GM12873 (cell line): ENCODE results near the gene MYOM1.

Source experiments
- TF ChIP-seq, protein P1 (sequence below): IDR thresholded peaks from 2 replicates; pipeline ENCODE4 v1.5.1; 2012; ENCODE audit warnings: low read depth, mild to moderate bottlenecking, moderate library complexity, low read length, control low read depth; ENCODE audit not compliant: insufficient read depth; ENCODE audit errors: missing control alignments

Gene MYOM1

DNA sequence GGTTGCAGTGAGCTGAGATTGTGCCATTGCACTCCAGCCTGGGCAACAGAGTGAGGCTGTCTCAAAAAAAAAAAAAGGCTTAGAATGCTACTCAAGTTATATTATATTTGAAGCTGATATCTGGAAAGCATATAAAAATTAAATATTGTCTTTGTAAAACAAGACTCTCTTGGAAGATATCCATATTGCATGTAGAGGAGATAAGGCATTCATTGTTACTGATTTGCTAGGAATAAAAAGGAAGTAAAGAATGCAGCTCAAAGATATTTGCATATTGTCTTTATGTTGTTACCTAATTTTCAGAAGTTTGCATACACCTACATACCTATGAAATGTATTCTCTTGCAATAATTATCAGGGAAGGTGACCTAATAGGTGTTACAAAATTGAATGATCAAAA is 79.4 kb downstream of the MYOM1 start:
- TF ChIP-seq, protein P1, sequence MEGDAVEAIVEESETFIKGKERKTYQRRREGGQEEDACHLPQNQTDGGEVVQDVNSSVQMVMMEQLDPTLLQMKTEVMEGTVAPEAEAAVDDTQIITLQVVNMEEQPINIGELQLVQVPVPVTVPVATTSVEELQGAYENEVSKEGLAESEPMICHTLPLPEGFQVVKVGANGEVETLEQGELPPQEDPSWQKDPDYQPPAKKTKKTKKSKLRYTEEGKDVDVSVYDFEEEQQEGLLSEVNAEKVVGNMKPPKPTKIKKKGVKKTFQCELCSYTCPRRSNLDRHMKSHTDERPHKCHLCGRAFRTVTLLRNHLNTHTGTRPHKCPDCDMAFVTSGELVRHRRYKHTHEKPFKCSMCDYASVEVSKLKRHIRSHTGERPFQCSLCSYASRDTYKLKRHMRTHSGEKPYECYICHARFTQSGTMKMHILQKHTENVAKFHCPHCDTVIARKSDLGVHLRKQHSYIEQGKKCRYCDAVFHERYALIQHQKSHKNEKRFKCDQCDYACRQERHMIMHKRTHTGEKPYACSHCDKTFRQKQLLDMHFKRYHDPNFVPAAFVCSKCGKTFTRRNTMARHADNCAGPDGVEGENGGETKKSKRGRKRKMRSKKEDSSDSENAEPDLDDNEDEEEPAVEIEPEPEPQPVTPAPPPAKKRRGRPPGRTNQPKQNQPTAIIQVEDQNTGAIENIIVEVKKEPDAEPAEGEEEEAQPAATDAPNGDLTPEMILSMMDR, result no peak

DNA sequence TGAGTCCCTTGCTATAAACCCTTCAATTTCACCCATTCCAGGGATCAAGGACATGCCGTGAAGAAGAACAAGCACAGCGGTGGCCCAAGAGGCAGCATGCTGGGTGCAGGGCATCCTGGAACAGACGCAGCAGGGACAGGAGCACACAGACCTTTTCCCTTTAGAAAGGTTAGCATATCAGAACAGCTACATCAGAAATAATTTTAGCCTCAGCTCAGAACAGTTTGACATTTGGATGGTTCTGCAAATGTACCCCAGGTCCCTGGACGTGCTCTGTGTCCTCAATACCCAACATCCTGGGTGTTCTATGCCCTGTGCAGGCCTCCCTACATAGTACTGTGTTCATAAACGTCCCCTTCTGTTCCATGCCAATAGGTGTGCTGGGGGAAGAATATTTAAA is 80.4 kb downstream of the MYOM1 start:
- TF ChIP-seq, protein P1, result no peak

DNA sequence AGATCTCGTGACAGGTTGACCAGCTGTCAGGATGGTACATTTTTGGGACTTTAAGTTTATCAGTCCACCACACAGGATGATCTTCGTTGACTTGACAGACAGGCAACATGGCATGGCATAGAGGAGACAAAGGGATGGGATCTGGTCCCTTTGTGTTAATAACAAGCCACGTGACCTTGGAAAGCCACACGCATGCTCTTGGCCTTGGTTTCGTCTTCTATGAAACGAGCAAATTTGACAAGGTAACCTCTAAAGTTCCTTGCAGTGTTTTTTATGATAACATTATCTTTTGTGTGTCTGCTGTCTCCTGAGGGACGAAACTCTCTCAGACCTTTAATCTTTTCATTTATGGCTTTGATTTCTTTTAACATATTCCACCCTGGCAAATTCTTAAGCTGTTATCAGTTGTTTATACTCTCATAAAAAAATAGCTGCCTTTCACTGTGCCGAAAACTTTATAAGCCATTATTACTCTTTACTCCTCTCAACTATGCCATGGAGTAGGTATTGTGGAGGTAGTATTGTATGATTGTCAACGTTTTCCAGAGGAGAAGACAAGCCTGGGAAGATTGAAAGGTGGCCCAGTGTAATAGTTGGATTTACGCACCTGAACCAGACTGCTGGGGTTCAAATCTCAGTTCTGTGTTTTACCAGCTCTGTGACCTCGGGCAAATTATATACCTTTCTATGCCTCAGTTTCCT is 81.3 kb downstream of the MYOM1 start:
- TF ChIP-seq, protein P1, result no peak

DNA sequence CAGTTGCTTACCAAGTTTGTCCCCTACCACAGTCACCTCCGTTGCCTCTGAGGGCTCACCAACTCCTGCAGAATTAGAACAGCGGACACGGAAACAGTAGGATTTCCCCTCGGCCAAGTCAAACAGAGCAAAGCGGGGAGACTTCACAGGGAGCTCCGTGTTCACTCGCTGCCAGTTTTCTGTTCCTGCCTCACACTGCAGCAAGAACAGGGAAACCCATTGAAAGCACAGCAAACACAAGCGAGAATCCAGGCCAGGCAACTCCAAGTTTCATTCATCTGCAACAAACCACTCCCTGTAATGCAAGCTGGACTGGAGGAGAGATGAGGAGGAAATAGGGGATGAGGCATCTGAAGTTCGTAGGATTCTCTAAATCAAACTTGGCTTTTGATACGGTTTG is 84.2 kb downstream of the MYOM1 start:
- TF ChIP-seq, protein P1, result no peak

DNA sequence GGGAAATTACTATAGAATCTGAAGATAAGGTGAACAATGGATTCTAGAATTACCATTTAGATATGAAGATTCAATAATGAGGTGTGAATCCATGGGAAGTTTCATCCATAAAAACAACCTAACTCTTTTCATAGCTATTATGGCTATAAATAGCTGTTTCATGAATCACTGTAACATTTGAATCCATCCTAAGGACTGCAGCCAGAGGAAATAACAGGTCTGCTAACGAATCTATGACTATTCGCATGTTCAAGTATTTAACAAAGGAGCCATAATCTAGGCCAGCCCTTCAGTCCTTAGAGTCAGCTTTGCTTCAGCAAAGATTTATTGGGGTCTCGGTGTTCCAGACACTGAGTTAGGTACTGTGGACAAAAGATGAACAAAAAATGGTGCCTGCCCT is 87.1 kb downstream of the MYOM1 start:
- TF ChIP-seq, protein P1, result no peak

DNA sequence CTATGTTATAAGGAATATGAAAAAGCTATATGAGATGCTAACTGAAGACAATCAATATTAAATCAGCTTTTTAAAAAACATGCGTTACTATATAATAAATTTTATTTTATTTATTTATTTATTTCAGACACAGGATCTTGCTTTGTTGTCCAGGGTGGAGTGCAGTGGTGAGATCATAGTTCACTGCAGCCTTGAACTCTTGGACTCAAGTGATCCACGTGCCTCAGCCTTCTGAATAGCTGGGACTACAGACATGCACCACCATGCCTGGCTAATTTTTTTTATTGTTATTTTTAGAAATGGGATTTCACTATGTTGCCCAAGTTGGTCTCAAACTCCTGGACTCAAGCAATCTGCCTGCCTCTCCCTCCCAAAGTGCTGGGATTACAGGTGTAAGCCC is 89.4 kb downstream of the MYOM1 start:
- TF ChIP-seq, protein P1, result no peak

DNA sequence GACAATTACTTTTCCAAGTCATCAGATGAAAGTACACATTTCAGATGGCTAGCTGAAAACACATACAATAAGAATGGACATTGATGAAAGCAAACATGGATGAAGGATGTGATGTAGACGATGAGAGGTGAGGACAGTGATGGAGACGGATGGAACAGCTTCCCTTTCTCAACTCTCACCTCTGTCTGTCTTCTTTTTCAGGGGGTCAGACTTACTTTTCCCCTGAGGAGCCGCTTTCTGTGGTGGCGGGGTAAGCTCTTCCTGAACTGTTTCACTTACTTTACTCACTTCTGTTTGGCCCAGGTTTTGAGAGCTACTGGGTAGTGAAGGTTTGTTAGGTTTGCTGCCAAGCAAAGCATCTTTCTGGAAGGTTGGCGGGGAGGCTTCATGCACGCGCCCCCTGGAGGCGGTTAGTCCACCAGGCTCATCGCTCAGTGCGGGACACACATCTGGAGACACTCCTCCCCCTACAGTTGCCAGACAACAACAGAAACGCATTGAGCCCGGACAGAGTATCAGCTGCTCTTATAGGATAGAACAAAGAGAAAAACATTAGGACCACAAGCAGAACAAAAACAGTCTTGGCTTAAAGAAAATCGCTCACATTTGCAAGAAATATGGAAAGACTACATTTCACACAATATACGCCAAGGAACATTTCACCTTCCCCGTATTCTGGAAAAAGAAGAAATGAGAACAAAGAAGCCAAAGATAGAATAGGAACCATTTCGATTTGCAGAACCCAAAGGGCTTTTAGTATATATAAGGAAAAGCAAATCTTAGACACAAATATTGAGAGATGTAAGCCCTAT is 90.5 kb downstream of the MYOM1 start:
- TF ChIP-seq, protein P1, result peak; percentile 96
